Endothelial cell of umbilical vein (primary cell): Measurements from ENCODE around the gene CD99L2. TPM values are rescaled to one million over a fixed set of nuclear protein-coding genes. Genes with fewer than 3 reads are reported as not detected.
"Not testable (repeated sequence)": the region's sequence is repeated elsewhere in the genome, so short reads cannot be mapped to it uniquely, and the experiment has no call there.

Source experiments
- BruUV-seq: library from RNA; stranded (reverse); fragments of 400-500 nt; replicated peaks from 2 replicates; lab custom pipeline; 2021; lab: Mats Ljungman, UMichigan
- CTCF ChIA-PET: fragments of 300-600, 350-600 bp; sonication (Branson Sonifier 250); formaldehyde crosslinking; loops from one replicate; lab custom pipeline; 2021; ENCODE audit warnings: antibody characterized with exemption, inconsistent platforms; lab: Charles Lee
- POLR2A ChIA-PET: fragments of 300-600, 350-600 bp; sonication (Branson Sonifier 250); formaldehyde crosslinking; loops from one replicate; lab custom pipeline; 2021; ENCODE audit warnings: antibody characterized with exemption, inconsistent platforms; lab: Charles Lee
- DNase-seq: peaks from one replicate; pipeline ENCODE4 v3.0.0-alpha.2; 2011; ENCODE audit warnings: low read depth, low spot score
- FAIRE-seq: peaks from 2 replicates; lab custom pipeline; 2011; peaks lifted over from hg19 to GRCh38; lab: Jason Lieb, UNC
- H2AFZ ChIP-seq: 2 replicates; pipeline ENCODE4 v1.6.0; 2012; ENCODE audit warnings: low read depth, low read length, control low read depth, inconsistent platforms
- H3K27ac ChIP-seq: 2 replicates; pipeline ENCODE4 v1.5.1; 2011; ENCODE audit warnings: low read depth, mild to moderate bottlenecking, control low read depth, low read length, moderate library complexity; ENCODE audit not compliant: insufficient read depth
- H3K27me3 ChIP-seq, 2 experiments: 2 replicates each; pipeline versions ENCODE4 v1.6.0 to v1.6.1; 2011; ENCODE audit warnings: low read length in 2 of 2, mixed read lengths in 1 of 2; ENCODE audit not compliant: control insufficient read depth in 2 of 2, insufficient read depth in 2 of 2
- H3K36me3 ChIP-seq, 2 experiments: 2 replicates in 1 of 2; 3 replicates in 1 of 2; pipeline ENCODE4 v1.5.1; 2011; ENCODE audit warnings: low read length in 2 of 2, mild to moderate bottlenecking in 1 of 2, moderate library complexity in 1 of 2; ENCODE audit not compliant: control insufficient read depth in 2 of 2, insufficient read depth in 2 of 2; ENCODE audit errors: extremely low read depth in 1 of 2
- H3K4me1 ChIP-seq: 3 replicates; pipeline ENCODE4 v1.5.1; 2011; ENCODE audit warnings: mild to moderate bottlenecking, low read length; ENCODE audit not compliant: control insufficient read depth, insufficient read depth; ENCODE audit errors: extremely low read depth
- H3K4me2 ChIP-seq: 2 replicates; pipeline ENCODE4 v1.6.1; 2011; ENCODE audit warnings: low read length, control low read depth, mixed read lengths; ENCODE audit not compliant: insufficient read depth
- H3K4me3 ChIP-seq, 3 experiments: fragments of 200-600 bp in 1 of 3; sonication (generic), shearing (Covaris generic) in 1 of 3; replicated peaks in 1 of 3; 2 replicates each; pipeline ENCODE4 v1.5.1; 2011 to 2016; ENCODE audit warnings: control low read depth in 3 of 3, low read length in 3 of 3, mild to moderate bottlenecking in 2 of 3, inconsistent platforms in 1 of 3, low read depth in 1 of 3, moderate library complexity in 1 of 3; ENCODE audit not compliant: insufficient read depth in 1 of 3
- H3K79me2 ChIP-seq: 2 replicates; pipeline ENCODE4 v1.6.0; 2012; ENCODE audit warnings: low read length, inconsistent platforms; ENCODE audit not compliant: control insufficient read depth, insufficient read depth
- H3K9ac ChIP-seq: replicated peaks from 2 replicates; pipeline ENCODE3; 2011; ENCODE audit warnings: low read length, control low read depth; ENCODE audit not compliant: insufficient read depth; ENCODE audit errors: extremely low read depth
- H3K9me1 ChIP-seq: replicated peaks from 3 replicates; pipeline ENCODE4 v1.6.0; 2011; ENCODE audit warnings: mild to moderate bottlenecking, low read length; ENCODE audit not compliant: control insufficient read depth, insufficient read depth; ENCODE audit errors: extremely low read depth
- H3K9me3 ChIP-seq: replicated peaks from 2 replicates; pipeline ENCODE4 v1.5.1; 2012; ENCODE audit warnings: low read length, inconsistent platforms; ENCODE audit not compliant: control insufficient read depth, insufficient read depth
- H4K20me1 ChIP-seq: replicated peaks from 2 replicates; pipeline ENCODE3; 2011; ENCODE audit warnings: mild to moderate bottlenecking, low read length; ENCODE audit not compliant: control insufficient read depth, insufficient read depth; ENCODE audit errors: extremely low read depth
- CTCF ChIP-seq, 2 donors: IDR thresholded peaks; 1 replicate in 1 of 2; 2 replicates in 1 of 2; pipeline ENCODE4 v1.5.1; 2011; ENCODE audit warnings: low read length in 2 of 2, mild to moderate bottlenecking in 2 of 2, moderate library complexity in 2 of 2, control low read depth in 1 of 2, inconsistent platforms in 1 of 2, low read depth in 1 of 2; ENCODE audit not compliant: insufficient read depth in 1 of 2; ENCODE audit errors: extremely low read depth in 1 of 2
- EZH2 ChIP-seq: IDR thresholded peaks from 2 replicates; pipeline ENCODE4 v1.6.1; 2012; ENCODE audit warnings: borderline replicate concordance, low read depth, mild to moderate bottlenecking, moderate library complexity, low read length, inconsistent platforms; ENCODE audit not compliant: severe bottlenecking
- FOS ChIP-seq: IDR thresholded peaks from 2 replicates; pipeline ENCODE4 v1.6.1; 2011; ENCODE audit warnings: mild to moderate bottlenecking, low read length, moderate library complexity, borderline replicate concordance; ENCODE audit not compliant: insufficient read depth
- GATA2 ChIP-seq: IDR thresholded peaks from 2 replicates; pipeline ENCODE4 v1.7.0; 2011; ENCODE audit warnings: low read depth, mild to moderate bottlenecking, moderate library complexity, mixed read lengths, low read length; ENCODE audit not compliant: insufficient read length, insufficient read depth
- JUN ChIP-seq: IDR thresholded peaks from 2 replicates; pipeline ENCODE4 v1.6.1; 2011; ENCODE audit warnings: borderline replicate concordance, low read depth; ENCODE audit not compliant: insufficient read length, insufficient read depth
- MAX ChIP-seq: IDR thresholded peaks from 2 replicates; pipeline ENCODE4 v1.6.1; 2011; ENCODE audit not compliant: insufficient read depth, insufficient read length
- MYC ChIP-seq: IDR thresholded peaks from one replicate; pipeline ENCODE4 v1.6.1; 2011; ENCODE audit warnings: mild to moderate bottlenecking, low read depth, low read length
- POLR2A ChIP-seq: IDR thresholded peaks from 2 replicates; pipeline ENCODE4 v1.6.1; 2012; ENCODE audit warnings: low read depth, mild to moderate bottlenecking, control low read depth, low read length
- POLR2AphosphoS5 ChIP-seq: IDR thresholded peaks from 2 replicates; pipeline ENCODE4 v1.6.1; 2012; ENCODE audit warnings: low read depth, mild to moderate bottlenecking, control low read depth, low read length, moderate library complexity; ENCODE audit not compliant: insufficient read depth
- dilution Hi-C: fragments of 300-500 bp; cut with MboI; formaldehyde crosslinking; loops from one replicate; pipeline ENCODE4 v1.15.0; 2019; ENCODE audit warnings: low sequenced_read_pairs; ENCODE audit not compliant: extremely low pct_ligation_motif_present
- intact Hi-C: fragments of 100-400 bp; cut with micrococcal nuclease; formaldehyde crosslinking; loops from one replicate; pipeline ENCODE4 v1.10.0; 2022
- polyA plus RNA-seq, 4 experiments: library from polyadenylated mRNA; depleted of rRNA in 3 of 4; stranded (reverse) in 3 of 4; unstranded in 1 of 4; fragments of >200 nt; gene quantifications; 2 replicates each; pipeline versions ENCODE4 v1.2.1 to v1.2.3, GENCODE V29; 2011 to 2012; ENCODE audit warnings: missing spikeins in 1 of 4
- total RNA-seq: library from RNA; stranded (reverse); gene quantifications from 2 replicates; pipeline ENCODE4 v1.2.3, GENCODE V29; 2021

CD99L2 gene
- total and polyA plus RNA-seq, 2 donors (not counting 3 experiments of a cell fraction or from before 2014, with no cell fraction given), result 33.2 to 43.4 TPM

GRCh38 chrX:150887906-150888465 lies 10.5 kb downstream of the CD99L2 start:
- no peak overlapping the region for H3K27ac ChIP-seq
- no peak overlapping the region for H3K9ac ChIP-seq
- TF ChIP-seq POLR2A, result no peak
- TF ChIP-seq EZH2, result no peak
- TF ChIP-seq JUN, result no peak
- no peak for TF ChIP-seq FOS
- no peak for TF ChIP-seq POLR2AphosphoS5
- TF ChIP-seq CTCF (IDR thresholded peaks at IDR 0.05; ENCODE audit: extremely low read depth in 1 of 2, insufficient read depth in 1 of 2, low read depth in 1 of 2, low read length in 2 of 2), result no peak
- no peak for TF ChIP-seq MAX
- TF ChIP-seq MYC, result no peak
- no peak for TF ChIP-seq GATA2
- H3K27me3 ChIP-seq, result no peaks in the 10 kb centered on the region
- no peaks in the 10 kb centered on the region for H3K79me2 ChIP-seq
- DNase-seq (no peak), FAIRE-seq (no peak)
- no peak overlapping the region for H3K4me3 ChIP-seq
- CTCF ChIA-PET, result no interaction called here
- no peak overlapping the region for H3K4me2 ChIP-seq
- dilution Hi-C loops (no loop called here), intact Hi-C loops (no loop called here)
- POLR2A ChIA-PET, result no interaction called here
- H2AFZ ChIP-seq, result no peak overlapping the region
- no peaks in the 10 kb centered on the region for H3K9me3 ChIP-seq
- H3K9me1 ChIP-seq, result no peaks in the 10 kb centered on the region
- H3K4me1 ChIP-seq, result no peaks in the 10 kb centered on the region
- BruUV-seq, result no TSS peak
- H3K36me3 ChIP-seq, result no peaks in the 10 kb centered on the region
- no peaks in the 10 kb centered on the region for H4K20me1 ChIP-seq

GRCh38 chrX:150887268-150887667 lies 11.2 kb downstream of the CD99L2 start:
- DNase-seq, H3K9ac ChIP-seq, H4K20me1 ChIP-seq, POLR2A ChIA-PET, H3K27ac ChIP-seq, H3K4me1 ChIP-seq, H3K4me2 ChIP-seq, H3K9me3 ChIP-seq, H3K79me2 ChIP-seq, intact Hi-C loops, CTCF ChIA-PET, H3K27me3 ChIP-seq, dilution Hi-C loops, H2AFZ ChIP-seq, H3K4me3 ChIP-seq, FAIRE-seq, BruUV-seq, H3K36me3 ChIP-seq, H3K9me1 ChIP-seq: not testable (repeated sequence)
